HCT116 (cell line): ENCODE results near the gene CNPY1.

ENCODE experiments used
- CBX3 ChIP-seq: IDR thresholded peaks from 2 replicates; pipeline ENCODE4 v1.6.1; 2012; ENCODE audit warnings: low read depth
- CTCF ChIP-seq, 3 experiments: fragments of 200-600 bp in 1 of 3; sonication (generic) in 1 of 3; IDR thresholded peaks in 2 of 3; conservative IDR thresholded peaks in 1 of 3; 2 replicates each; pipeline ENCODE4 v1.5.1; 2012 to 2017; ENCODE audit warnings: low read depth in 2 of 3, low read length in 2 of 3, antibody characterized with exemption in 1 of 3, borderline replicate concordance in 1 of 3, control low read depth in 1 of 3, mild to moderate bottlenecking in 1 of 3, mixed read lengths in 1 of 3, mixed run types in 1 of 3, moderate library complexity in 1 of 3; ENCODE audit not compliant: insufficient read depth in 1 of 3
- POLR2A ChIP-seq: IDR thresholded peaks from 2 replicates; pipeline ENCODE4 v1.7.0; 2011; ENCODE audit warnings: borderline replicate concordance; ENCODE audit not compliant: insufficient read depth, insufficient read length; ENCODE audit errors: extremely low read depth

GRCh38 chr7:155584763-155585531 lies 38.6 kb upstream of the CNPY1 start:
- TF ChIP-seq CBX3: no peak
- no peak for TF ChIP-seq POLR2A
- no peak for TF ChIP-seq CTCF (IDR thresholded peaks at IDR 0.05 in 2 of 3, conservative IDR thresholded peaks at IDR 0.05 in 1 of 3; ENCODE audit: borderline replicate concordance in 1 of 3, insufficient read depth in 1 of 3, low read depth in 2 of 3, low read length in 2 of 3)
